Tibial nerve (tissue), 4 donors: Measurements from ENCODE around the gene NKX2-3. TPM values are rescaled to one million over a fixed set of nuclear protein-coding genes. Genes with fewer than 3 reads are reported as not detected.
A peak's percentile ranks its signal among the peaks of the same experiment; 100 is the strongest.

Experiments used
- DNase-seq, 2 donors: peaks; one replicate each; pipeline ENCODE4 v3.0.0-alpha.2; 2019; ENCODE audit warnings: low spot score in 2 of 2
- H3K27ac ChIP-seq, 4 donors: fragments of 200-600 bp; sonication (generic) in 3 of 4; one replicate each; pipeline ENCODE4 v1.5.1; 2017 to 2019; ENCODE audit warnings: mild to moderate bottlenecking in 1 of 4
- H3K27me3 ChIP-seq, 2 donors: fragments of 200-600 bp; sonication (generic) in 1 of 2; one replicate each; pipeline versions ENCODE4 v1.5.1 to v1.6.0; 2017 to 2019
- H3K36me3 ChIP-seq, 3 donors: fragments of 200-600 bp; sonication (generic); one replicate each; pipeline ENCODE4 v1.5.1; 2018 to 2019
- H3K4me1 ChIP-seq, 4 donors: fragments of 200-600 bp; sonication (generic) in 3 of 4; one replicate each; pipeline ENCODE4 v1.5.1; 2017 to 2019
- H3K4me3 ChIP-seq, 4 donors: fragments of 200-600 bp; sonication (generic) in 3 of 4; one replicate each; pipeline ENCODE4 v1.5.1; 2017 to 2019; ENCODE audit warnings: mild to moderate bottlenecking in 1 of 4, moderate library complexity in 1 of 4
- H3K9me3 ChIP-seq, 4 donors: fragments of 200-600 bp; sonication (generic) in 3 of 4; one replicate each; pipeline ENCODE4 v1.5.1; 2017 to 2019
- CTCF ChIP-seq, 5 experiments: fragments of 200-600 bp in 3 of 5; fragments of 450-650 bp in 2 of 5; sonication (generic) in 3 of 5; IDR thresholded peaks; one replicate each; pipeline ENCODE4 v1.5.1; 2016 to 2019; ENCODE audit warnings: antibody characterized with exemption in 5 of 5, mild to moderate bottlenecking in 3 of 5, moderate library complexity in 2 of 5
- EP300 ChIP-seq, 2 donors: sonication (generic); formaldehyde crosslinking; IDR thresholded peaks; one replicate each; pipeline ENCODE4 v1.6.1; 2017; ENCODE audit warnings: antibody characterized with exemption in 2 of 2, mild to moderate bottlenecking in 1 of 2
- POLR2A ChIP-seq, 2 donors: fragments of 450-650 bp; IDR thresholded peaks; one replicate each; pipeline ENCODE4 v1.6.1; 2017; ENCODE audit warnings: antibody characterized with exemption in 2 of 2, mild to moderate bottlenecking in 2 of 2, moderate library complexity in 2 of 2
- WGBS, 2 donors: methylation state at CpG; one replicate each; pipeline ENCODE4 v1.1.5; 2018; 5-methylcytosine and 5-hydroxymethylcytosine counted together
- total RNA-seq, 4 donors: library from RNA; depleted of rRNA; stranded (reverse); fragments of >200 nt; gene quantifications; one replicate each; pipeline ENCODE4 v1.1.0, GENCODE V29; 2016

NKX2-3 gene
- not detected for total RNA-seq

- Histone ChIP-seq H3K27ac (peak within 1 kb of the TSS in 1 of 4 donors; percentile 46), H3K4me1 (peaks cover 0 to 78% (median 18%) of the 10 kb centered on the region in 4 donors), H3K36me3 (no peaks in the 10 kb centered on the region), H3K27me3 (peaks cover 6 to 97% of the 10 kb centered on the region in 2 donors), H3K9me3 (no peaks in the 10 kb centered on the region), H3K4me3 (peak within 1 kb of the TSS in 2 of 4 donors; percentile 4 to 33)
- peak in 1 of 2 donors; percentile 23 for DNase-seq
- TF ChIP-seq POLR2A (IDR thresholded peaks at IDR 0.05) (no peak), CTCF (IDR thresholded peaks at IDR 0.05) (no peak)
- 1 to 3% methylated on average over 29 to 40 of the region's 51 CpGs for whole genome bisulfite sequencing, 2 donors
Measured at GRCh38 chr10:99532687-99533495, at the start of gene NKX2-3. TSS of gene NKX2-3 (plus strand) at chr10:99532942. CDS start at chr10:99533132, 190 bp downstream.

GRCh38 chr10:99484626-99485581 lies 47.8 kb upstream of the NKX2-3 start:
- Histone ChIP-seq H3K9me3 (no peaks in the 10 kb centered on the region), H3K27ac (no peak overlapping the region), H3K4me3 (no peak overlapping the region), H3K27me3 (peaks cover 0 to 5% of the 10 kb centered on the region in 2 donors), H3K36me3 (no peaks in the 10 kb centered on the region), H3K4me1 (no peaks in the 10 kb centered on the region)
- WGBS, 2 donors = 67 to 69% methylated on average over 27 of the region's 27 CpGs
- no peak for DNase-seq
- TF ChIP-seq EP300 (IDR thresholded peaks at IDR 0.05) (no peak), POLR2A (IDR thresholded peaks at IDR 0.05) (no peak), CTCF (IDR thresholded peaks at IDR 0.05) (no peak)

- WGBS, 2 donors = 76 to 78% methylated on average over 5 of the region's 5 CpGs
- peaks cover 0 to 10% of the 10 kb centered on the region in 2 donors for H3K27me3 ChIP-seq
- DNase-seq = no peak
Measured at GRCh38 chr10:99487125-99487807, 45.5 kb upstream of the NKX2-3 start.

GRCh38 chr10:99489271-99489670 lies 43.5 kb upstream of the NKX2-3 start:
- 57 to 58% methylated on average over 3 of the region's 3 CpGs for WGBS, 2 donors

More at GRCh38 chr10:99487125-99487807, 45.5 kb upstream of the NKX2-3 start:
- no peak overlapping the region for H3K4me3 ChIP-seq
- no peaks in the 10 kb centered on the region for H3K36me3 ChIP-seq
- TF ChIP-seq CTCF (IDR thresholded peaks at IDR 0.05) = no peak
- no peak for TF ChIP-seq EP300 (IDR thresholded peaks at IDR 0.05)
- no peak for TF ChIP-seq POLR2A (IDR thresholded peaks at IDR 0.05)
- H3K4me1 ChIP-seq = no peaks in the 10 kb centered on the region
- no peaks in the 10 kb centered on the region for H3K9me3 ChIP-seq
- no peak overlapping the region for H3K27ac ChIP-seq

More at GRCh38 chr10:99489271-99489670, 43.5 kb upstream of the NKX2-3 start:
- no peaks in the 10 kb centered on the region for H3K36me3 ChIP-seq
- H3K9me3 ChIP-seq = no peaks in the 10 kb centered on the region
- H3K27ac ChIP-seq = no peak overlapping the region
- H3K4me1 ChIP-seq = no peaks in the 10 kb centered on the region
- TF ChIP-seq POLR2A (IDR thresholded peaks at IDR 0.05) (no peak), CTCF (IDR thresholded peaks at IDR 0.05) (no peak), EP300 (IDR thresholded peaks at IDR 0.05) (no peak)
- DNase-seq = no peak
- H3K4me3 ChIP-seq = no peak overlapping the region
- peaks cover 0 to 10% of the 10 kb centered on the region in 2 donors for H3K27me3 ChIP-seq
